ENCODE measurements around the gene IFRD1. TPM values are rescaled to one million over a fixed set of nuclear protein-coding genes. Genes with fewer than 3 reads are reported as not detected.
"Not testable (repeated sequence)": the region's sequence is repeated elsewhere in the genome, so short reads cannot be mapped to it uniquely, and the experiment has no call there.

The IFRD1 gene
- total and polyA plus RNA-seq, 2 experiments from 2014 or later: 30.8 to 43.3 TPM

DNA sequence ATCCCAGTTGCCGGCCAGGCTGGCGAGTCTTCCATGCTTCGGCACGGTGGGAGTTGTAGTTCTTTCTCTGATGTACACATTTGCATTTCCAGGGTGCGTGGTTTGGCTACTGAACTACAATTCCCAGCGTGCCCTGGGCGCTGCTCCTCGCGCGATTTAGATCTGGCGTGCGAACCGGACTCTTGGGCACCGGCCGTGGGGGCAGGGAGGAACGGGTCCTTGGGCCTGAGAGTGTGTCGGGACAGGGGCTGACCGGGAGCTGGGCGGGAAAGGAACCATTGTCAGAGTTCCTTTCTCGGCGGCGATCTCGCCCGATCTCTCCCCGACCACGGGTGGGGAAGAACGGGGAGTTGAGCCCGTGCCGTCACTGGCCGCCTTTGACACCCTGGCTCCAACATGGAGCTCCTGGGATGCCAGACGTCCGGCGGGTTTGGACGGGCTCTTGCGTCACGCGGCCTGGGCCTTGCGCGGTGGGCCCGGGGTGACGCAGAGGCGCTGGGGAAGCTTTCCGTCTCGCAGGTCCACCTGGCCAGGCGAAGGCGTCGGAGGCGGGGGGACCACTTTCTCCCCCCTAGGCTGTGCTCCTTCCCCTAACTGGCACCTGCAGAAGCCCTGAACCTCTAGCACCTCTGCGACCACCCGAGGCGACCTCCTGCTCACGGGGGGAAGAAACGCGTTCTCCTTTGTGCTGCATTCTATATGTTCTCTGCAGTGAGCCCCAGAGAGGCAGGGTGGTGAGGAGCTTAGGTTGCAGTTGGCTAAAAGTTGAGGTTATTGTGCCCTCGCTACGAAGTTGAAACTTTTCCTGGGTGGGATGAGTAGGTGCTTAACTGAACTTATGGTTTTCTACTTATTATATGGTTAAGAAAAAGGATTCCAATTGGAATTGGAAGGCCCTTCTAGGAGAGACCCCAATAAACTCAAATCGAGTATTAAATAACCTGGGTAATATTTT, 824 bp downstream of the IFRD1 start:
- peaks cover 7% of the 10 kb centered on the region for H3K36me3 ChIP-seq
- H3K4me1 ChIP-seq (ENCODE audit: low read depth): peaks cover 7% of the 10 kb centered on the region
- peak; percentile 97 to 98 for DNase-seq (ENCODE audit: low read depth in 1 of 2, low spot score in 1 of 2)
- TF ChIP-seq, protein P1, sequence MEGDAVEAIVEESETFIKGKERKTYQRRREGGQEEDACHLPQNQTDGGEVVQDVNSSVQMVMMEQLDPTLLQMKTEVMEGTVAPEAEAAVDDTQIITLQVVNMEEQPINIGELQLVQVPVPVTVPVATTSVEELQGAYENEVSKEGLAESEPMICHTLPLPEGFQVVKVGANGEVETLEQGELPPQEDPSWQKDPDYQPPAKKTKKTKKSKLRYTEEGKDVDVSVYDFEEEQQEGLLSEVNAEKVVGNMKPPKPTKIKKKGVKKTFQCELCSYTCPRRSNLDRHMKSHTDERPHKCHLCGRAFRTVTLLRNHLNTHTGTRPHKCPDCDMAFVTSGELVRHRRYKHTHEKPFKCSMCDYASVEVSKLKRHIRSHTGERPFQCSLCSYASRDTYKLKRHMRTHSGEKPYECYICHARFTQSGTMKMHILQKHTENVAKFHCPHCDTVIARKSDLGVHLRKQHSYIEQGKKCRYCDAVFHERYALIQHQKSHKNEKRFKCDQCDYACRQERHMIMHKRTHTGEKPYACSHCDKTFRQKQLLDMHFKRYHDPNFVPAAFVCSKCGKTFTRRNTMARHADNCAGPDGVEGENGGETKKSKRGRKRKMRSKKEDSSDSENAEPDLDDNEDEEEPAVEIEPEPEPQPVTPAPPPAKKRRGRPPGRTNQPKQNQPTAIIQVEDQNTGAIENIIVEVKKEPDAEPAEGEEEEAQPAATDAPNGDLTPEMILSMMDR (IDR thresholded peaks at IDR 0.05; ENCODE audit: low read depth, low read length): no peak
- H3K9me3 ChIP-seq (ENCODE audit: low read depth): no peaks in the 10 kb centered on the region
- peak overlapping the region; percentile 93 for H3K4me3 ChIP-seq
- peak overlapping the region; percentile 92 for H3K27ac ChIP-seq
- H3K27me3 ChIP-seq: no peaks in the 10 kb centered on the region

DNA sequence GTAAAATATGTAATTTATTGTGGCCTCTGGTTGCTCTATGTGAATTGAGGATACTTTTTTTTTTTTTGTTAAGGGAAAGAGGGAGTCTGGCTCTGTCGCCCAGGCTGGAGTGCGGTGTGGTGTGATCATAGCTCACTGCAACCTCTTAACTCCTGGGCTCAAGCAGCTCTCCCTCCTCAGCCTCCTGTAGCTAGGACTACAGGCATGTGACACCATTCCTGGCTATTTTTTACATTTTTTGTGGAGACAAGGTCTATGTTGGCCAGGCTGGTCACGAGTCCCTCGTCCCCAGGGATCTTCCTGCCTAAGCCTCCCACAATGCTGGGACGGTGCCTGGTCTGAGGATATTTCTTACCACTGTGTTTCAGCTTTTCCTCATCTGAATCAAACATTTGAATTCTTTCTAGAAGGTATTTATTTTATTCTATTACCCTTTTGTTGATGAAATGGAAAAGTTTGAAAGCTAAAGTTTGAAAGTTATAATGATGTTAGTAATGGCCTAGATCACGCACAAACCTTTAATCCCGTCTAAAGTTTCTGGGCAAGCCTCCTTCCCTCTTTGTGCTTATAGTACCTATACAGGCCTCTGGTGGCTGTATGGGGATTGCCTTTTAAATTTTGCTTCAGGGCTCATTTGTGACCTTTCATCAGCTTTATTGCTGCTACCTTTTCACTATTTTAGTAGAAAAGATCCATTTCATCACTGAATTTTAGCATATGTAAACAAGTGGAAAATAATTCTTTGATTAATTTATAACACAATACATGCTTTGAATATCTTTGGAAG, 2.0 kb downstream of the IFRD1 start:
- peak; percentile 28 to 72 for DNase-seq (ENCODE audit: low read depth in 1 of 2, low spot score in 1 of 2)
- Histone ChIP-seq H3K27ac (peak overlapping the region; percentile 92), H3K36me3 (peaks cover 19% of the 10 kb centered on the region), H3K4me3 (peak overlapping the region; percentile 93), H3K4me1 (ENCODE audit: low read depth) (peaks cover 7% of the 10 kb centered on the region), H3K9me3 (ENCODE audit: low read depth) (no peaks in the 10 kb centered on the region), H3K27me3 (no peaks in the 10 kb centered on the region)
- TF ChIP-seq, protein P1 (IDR thresholded peaks at IDR 0.05; ENCODE audit: low read depth, low read length): peak; percentile 36

GRCh38 chr7:112453505-112454171, 3.4 kb downstream of the IFRD1 start:
- DNase-seq (ENCODE audit: low read depth in 1 of 2, low spot score in 1 of 2): peak in 1 of 2 donors; percentile 65
- H3K4me1 ChIP-seq (ENCODE audit: low read depth): peaks cover 7% of the 10 kb centered on the region
- H3K4me3 ChIP-seq: no peak overlapping the region
- H3K27ac ChIP-seq: no peak overlapping the region
- peaks cover 33% of the 10 kb centered on the region for H3K36me3 ChIP-seq
- H3K9me3 ChIP-seq (ENCODE audit: low read depth): no peaks in the 10 kb centered on the region
- no peaks in the 10 kb centered on the region for H3K27me3 ChIP-seq
- TF ChIP-seq, protein P1 (IDR thresholded peaks at IDR 0.05; ENCODE audit: low read depth, low read length): no peak

DNA sequence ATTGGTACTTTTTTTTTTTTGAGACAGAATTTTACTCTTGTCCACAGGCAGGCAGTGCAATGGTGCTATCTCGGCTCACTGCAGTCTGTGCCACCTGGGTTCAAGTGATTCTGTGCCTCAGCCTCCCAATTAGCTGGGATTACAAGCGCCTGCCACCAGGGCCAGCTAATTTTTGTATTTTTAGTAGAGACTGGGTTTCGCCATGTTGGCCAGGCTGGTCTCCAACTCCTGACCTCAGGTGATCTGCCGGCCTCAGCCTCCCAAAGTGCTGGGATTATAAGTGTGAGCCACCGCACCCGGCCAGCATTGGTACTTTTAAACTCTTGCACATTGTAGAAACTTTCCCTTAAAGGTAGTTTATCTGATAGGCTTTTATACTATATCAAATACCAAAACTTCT, 3.9 kb downstream of the IFRD1 start:
- H3K36me3 ChIP-seq: peaks cover 38% of the 10 kb centered on the region
- not testable (repeated sequence) for H3K27me3 ChIP-seq; H3K4me3 ChIP-seq; H3K4me1 ChIP-seq (ENCODE audit: low read depth); H3K27ac ChIP-seq; DNase-seq (ENCODE audit: low read depth in 1 of 2, low spot score in 1 of 2); H3K9me3 ChIP-seq (ENCODE audit: low read depth)

GRCh38 chr7:112459645-112460044, 9.4 kb downstream of the IFRD1 start:
- peaks cover 84% of the 10 kb centered on the region for H3K36me3 ChIP-seq
- TF ChIP-seq, protein P1 (IDR thresholded peaks at IDR 0.05; ENCODE audit: low read depth, low read length): no peak
- no peak overlapping the region for H3K27ac ChIP-seq
- H3K4me3 ChIP-seq: no peak overlapping the region
- DNase-seq (ENCODE audit: low read depth in 1 of 2, low spot score in 1 of 2): no peak
- H3K27me3 ChIP-seq: no peaks in the 10 kb centered on the region
- H3K4me1 ChIP-seq (ENCODE audit: low read depth): no peaks in the 10 kb centered on the region
- H3K9me3 ChIP-seq (ENCODE audit: low read depth): no peaks in the 10 kb centered on the region
